ENCODE measurements around the gene PRDM12. TPM values are rescaled to one million over a fixed set of nuclear protein-coding genes. Genes with fewer than 3 reads are reported as not detected.

PRDM12 gene
- total RNA-seq, 1 experiment from 2014 or later: 0.07 TPM

GRCh38 chr9:130665431-130666392 is 1.3 kb downstream of the PRDM12 start:
- Histone ChIP-seq H4K20me1 (ENCODE audit: insufficient read depth, low read depth, low read length) (no peaks in the 10 kb centered on the region), H2AFZ (ENCODE audit: low read length) (no peak overlapping the region), H3K9me3 (ENCODE audit: low read length) (no peaks in the 10 kb centered on the region), H3K9me2 (replicated peaks; ENCODE audit: insufficient read depth, low read length) (no peaks in the 10 kb centered on the region), H3K27ac (ENCODE audit: low read length) (no peak overlapping the region), H3K4me2 (ENCODE audit: low read depth, low read length, poor library complexity, severe bottlenecking) (no peak overlapping the region), H3K4me1 (ENCODE audit: low read length) (no peaks in the 10 kb centered on the region), H3K4me3 (ENCODE audit: low read length) (no peak overlapping the region), H3K36me3 (ENCODE audit: insufficient read depth, low read length) (no peaks in the 10 kb centered on the region), H3K79me2 (ENCODE audit: low read length) (no peaks in the 10 kb centered on the region), H3K27me3 (ENCODE audit: low read length) (no peaks in the 10 kb centered on the region), H3K9ac (ENCODE audit: low read length) (no peak overlapping the region)
- DNase-seq: no peak

GRCh38 chr9:130666393-130667119 is 2.2 kb downstream of the PRDM12 start:
- Histone ChIP-seq H3K9me3 (ENCODE audit: low read length) (no peaks in the 10 kb centered on the region), H3K4me1 (ENCODE audit: low read length) (no peaks in the 10 kb centered on the region), H3K4me3 (ENCODE audit: low read length) (no peak overlapping the region), H3K4me2 (ENCODE audit: low read depth, low read length, poor library complexity, severe bottlenecking) (no peak overlapping the region), H3K36me3 (ENCODE audit: insufficient read depth, low read length) (no peaks in the 10 kb centered on the region), H3K9ac (ENCODE audit: low read length) (no peak overlapping the region), H3K9me2 (replicated peaks; ENCODE audit: insufficient read depth, low read length) (no peaks in the 10 kb centered on the region), H3K27ac (ENCODE audit: low read length) (no peak overlapping the region), H4K20me1 (ENCODE audit: insufficient read depth, low read depth, low read length) (no peaks in the 10 kb centered on the region), H3K79me2 (ENCODE audit: low read length) (no peaks in the 10 kb centered on the region), H3K27me3 (ENCODE audit: low read length) (no peaks in the 10 kb centered on the region), H2AFZ (ENCODE audit: low read length) (no peak overlapping the region)
- no peak for DNase-seq

GRCh38 chr9:130667120-130667435 is 2.7 kb downstream of the PRDM12 start:
- H3K36me3 ChIP-seq (ENCODE audit: insufficient read depth, low read length): no peaks in the 10 kb centered on the region
- H4K20me1 ChIP-seq (ENCODE audit: insufficient read depth, low read depth, low read length): no peaks in the 10 kb centered on the region
- no peaks in the 10 kb centered on the region for H3K27me3 ChIP-seq (ENCODE audit: low read length)
- no peak overlapping the region for H3K4me2 ChIP-seq (ENCODE audit: low read depth, low read length, poor library complexity, severe bottlenecking)
- H3K27ac ChIP-seq (ENCODE audit: low read length): no peak overlapping the region
- H3K9me3 ChIP-seq (ENCODE audit: low read length): no peaks in the 10 kb centered on the region
- no peaks in the 10 kb centered on the region for H3K79me2 ChIP-seq (ENCODE audit: low read length)
- no peaks in the 10 kb centered on the region for H3K4me1 ChIP-seq (ENCODE audit: low read length)
- no peaks in the 10 kb centered on the region for H3K9me2 ChIP-seq (replicated peaks; ENCODE audit: insufficient read depth, low read length)
- H3K4me3 ChIP-seq (ENCODE audit: low read length): no peak overlapping the region
- no peak overlapping the region for H2AFZ ChIP-seq (ENCODE audit: low read length)
- no peak overlapping the region for H3K9ac ChIP-seq (ENCODE audit: low read length)
- no peak for DNase-seq

DNA sequence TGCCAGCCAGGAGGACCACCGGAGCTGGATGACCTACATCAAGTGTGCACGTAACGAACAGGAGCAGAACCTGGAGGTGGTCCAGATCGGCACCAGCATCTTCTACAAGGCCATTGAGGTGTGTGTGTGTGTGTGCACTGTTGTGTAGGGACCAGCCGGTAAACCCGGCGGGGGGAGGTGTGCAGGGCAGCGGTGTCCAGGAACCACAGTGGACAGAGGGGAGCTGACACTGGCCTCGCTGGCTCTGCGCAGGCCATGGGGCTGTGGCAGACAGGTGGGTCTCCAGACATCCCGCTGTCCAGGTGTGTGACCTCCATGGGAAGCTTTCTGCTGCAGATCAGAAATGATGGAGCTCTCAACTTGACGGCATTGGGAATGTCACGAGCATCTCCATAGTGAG is 3.8 kb downstream of the PRDM12 start:
- H3K36me3 ChIP-seq (ENCODE audit: insufficient read depth, low read length): no peaks in the 10 kb centered on the region
- no peak overlapping the region for H3K9ac ChIP-seq (ENCODE audit: low read length)
- no peaks in the 10 kb centered on the region for H3K4me1 ChIP-seq (ENCODE audit: low read length)
- H4K20me1 ChIP-seq (ENCODE audit: insufficient read depth, low read depth, low read length): no peaks in the 10 kb centered on the region
- DNase-seq: no peak
- H3K27me3 ChIP-seq (ENCODE audit: low read length): no peaks in the 10 kb centered on the region
- no peaks in the 10 kb centered on the region for H3K9me2 ChIP-seq (replicated peaks; ENCODE audit: insufficient read depth, low read length)
- no peak overlapping the region for H3K4me2 ChIP-seq (ENCODE audit: low read depth, low read length, poor library complexity, severe bottlenecking)
- H3K9me3 ChIP-seq (ENCODE audit: low read length): no peaks in the 10 kb centered on the region
- H3K4me3 ChIP-seq (ENCODE audit: low read length): no peak overlapping the region
- H3K27ac ChIP-seq (ENCODE audit: low read length): no peak overlapping the region
- H3K79me2 ChIP-seq (ENCODE audit: low read length): no peaks in the 10 kb centered on the region
- H2AFZ ChIP-seq (ENCODE audit: low read length): no peak overlapping the region

DNA sequence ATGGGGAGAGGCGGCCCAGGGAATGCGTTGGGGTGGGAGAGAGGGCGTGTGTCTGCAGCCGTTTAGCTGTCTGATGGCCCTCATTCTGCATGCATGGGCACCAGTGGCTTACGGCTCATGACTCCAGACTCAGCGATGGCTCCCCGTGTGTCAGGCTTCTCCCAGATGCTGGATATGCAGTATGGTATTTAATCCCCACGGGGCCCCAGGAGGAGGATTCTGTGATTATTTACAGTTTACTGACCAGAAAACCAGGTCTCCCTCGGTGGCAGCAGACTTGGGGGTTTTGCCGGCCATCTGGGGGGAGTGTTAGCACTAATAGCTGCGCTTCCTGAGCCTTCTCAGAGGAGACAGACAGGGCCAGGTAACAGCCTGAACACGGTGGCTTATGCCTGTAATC is 4.3 kb downstream of the PRDM12 start:
- H3K4me1 ChIP-seq (ENCODE audit: low read length): no peaks in the 10 kb centered on the region
- H3K36me3 ChIP-seq (ENCODE audit: insufficient read depth, low read length): no peaks in the 10 kb centered on the region
- H4K20me1 ChIP-seq (ENCODE audit: insufficient read depth, low read depth, low read length): no peaks in the 10 kb centered on the region
- H2AFZ ChIP-seq (ENCODE audit: low read length): no peak overlapping the region
- no peaks in the 10 kb centered on the region for H3K9me3 ChIP-seq (ENCODE audit: low read length)
- H3K9me2 ChIP-seq (replicated peaks; ENCODE audit: insufficient read depth, low read length): no peaks in the 10 kb centered on the region
- no peak overlapping the region for H3K9ac ChIP-seq (ENCODE audit: low read length)
- no peak for DNase-seq
- no peak overlapping the region for H3K4me3 ChIP-seq (ENCODE audit: low read length)
- H3K27me3 ChIP-seq (ENCODE audit: low read length): no peaks in the 10 kb centered on the region
- H3K27ac ChIP-seq (ENCODE audit: low read length): no peak overlapping the region
- no peaks in the 10 kb centered on the region for H3K79me2 ChIP-seq (ENCODE audit: low read length)
- H3K4me2 ChIP-seq (ENCODE audit: low read depth, low read length, poor library complexity, severe bottlenecking): no peak overlapping the region

DNA sequence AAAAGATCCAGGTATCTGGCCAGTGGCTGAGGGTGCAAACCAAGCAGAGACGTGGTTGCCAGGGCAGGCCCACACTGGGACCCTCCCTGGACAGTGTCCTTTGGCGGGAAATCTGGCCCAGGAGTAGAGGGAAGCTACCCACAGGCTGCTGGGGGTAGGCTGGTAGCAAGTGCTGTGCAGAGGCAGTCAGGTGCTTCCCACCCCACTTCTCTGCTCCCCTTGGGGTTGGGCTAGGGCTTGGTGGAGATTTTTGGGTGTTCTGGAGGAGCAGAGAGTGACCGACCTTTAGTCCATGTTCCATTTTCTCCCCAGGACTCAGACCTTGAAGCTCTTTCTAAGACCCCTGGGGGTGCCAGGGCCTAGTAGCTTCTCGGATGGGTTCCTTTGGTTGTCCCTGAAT is 5.6 kb downstream of the PRDM12 start:
- no peak overlapping the region for H3K27ac ChIP-seq (ENCODE audit: low read length)

DNA sequence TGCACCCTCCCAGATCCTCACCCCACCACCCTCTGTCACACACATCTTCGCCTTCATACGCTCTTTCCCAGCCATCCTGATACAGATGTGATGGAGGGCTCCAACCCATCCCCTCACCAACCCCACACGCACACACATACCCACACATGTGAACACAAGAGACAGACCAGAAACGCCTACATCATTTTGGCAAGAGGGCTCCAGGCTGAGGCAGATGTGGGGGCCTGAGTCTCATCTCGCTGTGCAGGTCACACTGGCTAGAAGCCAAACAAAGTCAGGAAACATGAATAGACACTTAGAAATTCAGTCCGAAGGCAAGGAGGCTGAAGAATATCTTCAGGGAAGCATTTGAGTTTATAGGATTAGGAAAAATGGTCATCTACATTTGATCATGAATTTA is 6.2 kb downstream of the PRDM12 start:
- Histone ChIP-seq H3K27me3 (ENCODE audit: low read length) (no peaks in the 10 kb centered on the region), H2AFZ (ENCODE audit: low read length) (no peak overlapping the region), H3K27ac (ENCODE audit: low read length) (no peak overlapping the region), H3K4me1 (ENCODE audit: low read length) (no peaks in the 10 kb centered on the region), H3K9me3 (ENCODE audit: low read length) (no peaks in the 10 kb centered on the region), H3K4me2 (ENCODE audit: low read depth, low read length, poor library complexity, severe bottlenecking) (no peak overlapping the region), H3K79me2 (ENCODE audit: low read length) (no peaks in the 10 kb centered on the region), H3K4me3 (ENCODE audit: low read length) (no peak overlapping the region), H3K9ac (ENCODE audit: low read length) (no peak overlapping the region), H4K20me1 (ENCODE audit: insufficient read depth, low read depth, low read length) (no peaks in the 10 kb centered on the region), H3K36me3 (ENCODE audit: insufficient read depth, low read length) (no peaks in the 10 kb centered on the region), H3K9me2 (replicated peaks; ENCODE audit: insufficient read depth, low read length) (no peaks in the 10 kb centered on the region)
- DNase-seq: no peak

More for the DNA sequence above, 5.6 kb downstream of the PRDM12 start:
- no peak overlapping the region for H3K4me2 ChIP-seq (ENCODE audit: low read depth, low read length, poor library complexity, severe bottlenecking)
- no peaks in the 10 kb centered on the region for H3K9me2 ChIP-seq (replicated peaks; ENCODE audit: insufficient read depth, low read length)
- no peak overlapping the region for H2AFZ ChIP-seq (ENCODE audit: low read length)
- no peak overlapping the region for H3K4me3 ChIP-seq (ENCODE audit: low read length)
- no peaks in the 10 kb centered on the region for H3K79me2 ChIP-seq (ENCODE audit: low read length)
- no peaks in the 10 kb centered on the region for H4K20me1 ChIP-seq (ENCODE audit: insufficient read depth, low read depth, low read length)
- H3K9ac ChIP-seq (ENCODE audit: low read length): no peak overlapping the region
- DNase-seq: no peak
- H3K36me3 ChIP-seq (ENCODE audit: insufficient read depth, low read length): no peaks in the 10 kb centered on the region
- no peaks in the 10 kb centered on the region for H3K4me1 ChIP-seq (ENCODE audit: low read length)
- no peaks in the 10 kb centered on the region for H3K9me3 ChIP-seq (ENCODE audit: low read length)
- H3K27me3 ChIP-seq (ENCODE audit: low read length): no peaks in the 10 kb centered on the region

DNA sequence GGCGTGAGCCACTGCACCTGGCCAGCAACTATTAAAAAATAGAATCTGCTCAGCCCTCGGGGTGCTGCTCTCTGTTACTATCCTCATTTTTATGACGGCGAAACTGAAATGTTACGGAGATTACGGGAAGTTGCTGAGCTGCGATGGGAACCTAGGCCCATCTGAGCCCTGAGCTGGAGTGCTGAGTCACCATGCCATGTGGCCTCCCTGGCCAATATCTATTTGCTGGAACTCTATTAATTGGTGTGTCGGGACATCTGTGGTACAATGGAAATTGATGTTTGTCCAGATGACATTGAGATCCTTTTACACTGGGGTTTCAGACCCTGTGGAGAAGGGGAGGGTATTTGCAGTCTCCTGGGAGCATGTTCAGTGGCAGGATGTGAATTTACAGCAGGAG is 8.1 kb downstream of the PRDM12 start:
- no peaks in the 10 kb centered on the region for H4K20me1 ChIP-seq (ENCODE audit: insufficient read depth, low read depth, low read length)
- H2AFZ ChIP-seq (ENCODE audit: low read length): no peak overlapping the region
- H3K9me2 ChIP-seq (replicated peaks; ENCODE audit: insufficient read depth, low read length): no peaks in the 10 kb centered on the region

More for the DNA sequence above, 8.1 kb downstream of the PRDM12 start:
- no peak for DNase-seq
- H3K4me3 ChIP-seq (ENCODE audit: low read length): no peak overlapping the region
- H3K4me2 ChIP-seq (ENCODE audit: low read depth, low read length, poor library complexity, severe bottlenecking): no peak overlapping the region
- H3K9ac ChIP-seq (ENCODE audit: low read length): no peak overlapping the region
- no peaks in the 10 kb centered on the region for H3K36me3 ChIP-seq (ENCODE audit: insufficient read depth, low read length)
- no peaks in the 10 kb centered on the region for H3K9me3 ChIP-seq (ENCODE audit: low read length)
- no peaks in the 10 kb centered on the region for H3K4me1 ChIP-seq (ENCODE audit: low read length)
- no peaks in the 10 kb centered on the region for H3K27me3 ChIP-seq (ENCODE audit: low read length)
- H3K79me2 ChIP-seq (ENCODE audit: low read length): no peaks in the 10 kb centered on the region
- H3K27ac ChIP-seq (ENCODE audit: low read length): no peak overlapping the region
